ENCODE data around the gene ATP1B1.

ATP1B1 gene

GRCh38 chr1:169112241-169112640 lies 5.8 kb downstream of the ATP1B1 start:
- TF ChIP-seq, protein P1, sequence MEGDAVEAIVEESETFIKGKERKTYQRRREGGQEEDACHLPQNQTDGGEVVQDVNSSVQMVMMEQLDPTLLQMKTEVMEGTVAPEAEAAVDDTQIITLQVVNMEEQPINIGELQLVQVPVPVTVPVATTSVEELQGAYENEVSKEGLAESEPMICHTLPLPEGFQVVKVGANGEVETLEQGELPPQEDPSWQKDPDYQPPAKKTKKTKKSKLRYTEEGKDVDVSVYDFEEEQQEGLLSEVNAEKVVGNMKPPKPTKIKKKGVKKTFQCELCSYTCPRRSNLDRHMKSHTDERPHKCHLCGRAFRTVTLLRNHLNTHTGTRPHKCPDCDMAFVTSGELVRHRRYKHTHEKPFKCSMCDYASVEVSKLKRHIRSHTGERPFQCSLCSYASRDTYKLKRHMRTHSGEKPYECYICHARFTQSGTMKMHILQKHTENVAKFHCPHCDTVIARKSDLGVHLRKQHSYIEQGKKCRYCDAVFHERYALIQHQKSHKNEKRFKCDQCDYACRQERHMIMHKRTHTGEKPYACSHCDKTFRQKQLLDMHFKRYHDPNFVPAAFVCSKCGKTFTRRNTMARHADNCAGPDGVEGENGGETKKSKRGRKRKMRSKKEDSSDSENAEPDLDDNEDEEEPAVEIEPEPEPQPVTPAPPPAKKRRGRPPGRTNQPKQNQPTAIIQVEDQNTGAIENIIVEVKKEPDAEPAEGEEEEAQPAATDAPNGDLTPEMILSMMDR (IDR thresholded peaks at IDR 0.05; ENCODE audit: insufficient read depth, low read depth, low read length, missing control alignments): no peak
- no peak overlapping the region for H3K4me3 ChIP-seq (ENCODE audit: low read depth, low read length)
- DNase-seq (ENCODE audit: low read depth): no peak

DNA sequence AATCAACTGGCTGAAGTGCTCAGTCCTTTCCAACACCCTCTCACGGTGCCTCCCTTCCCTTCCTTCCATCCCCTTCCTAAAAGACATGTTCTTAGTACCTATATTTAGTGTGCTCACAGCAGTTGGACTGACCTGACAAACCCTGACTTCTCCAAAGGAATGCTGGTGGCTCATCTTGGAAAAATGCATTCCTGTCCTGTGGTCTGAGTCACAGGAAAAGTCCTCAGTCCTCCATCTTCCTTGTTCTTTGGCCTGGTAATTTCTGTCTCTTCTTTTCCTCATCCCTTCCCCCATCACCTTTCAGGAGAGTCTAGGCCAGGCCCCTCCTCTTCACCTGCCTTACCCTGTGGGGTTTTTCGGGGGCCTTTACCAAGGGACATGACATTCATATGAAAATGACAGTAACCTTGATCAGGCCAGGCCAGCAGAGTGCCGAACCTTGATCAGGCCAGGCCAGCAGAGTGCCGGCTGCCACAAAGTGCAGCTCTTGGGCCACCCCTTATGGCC lies 7.2 kb downstream of the ATP1B1 start:
- H3K4me3 ChIP-seq (ENCODE audit: low read depth, low read length): peak overlapping the region; percentile 3
- DNase-seq (ENCODE audit: low read depth): peak; percentile 52
- TF ChIP-seq, protein P1 (IDR thresholded peaks at IDR 0.05; ENCODE audit: insufficient read depth, low read depth, low read length, missing control alignments): no peak

GRCh38 chr1:169115891-169116585 lies 9.5 kb downstream of the ATP1B1 start:
- H3K4me3 ChIP-seq (ENCODE audit: low read depth, low read length): peak overlapping the region; percentile 28; the same call in 1 of the 2 replicates
- DNase-seq (ENCODE audit: low read depth): peak; percentile 86
- TF ChIP-seq, protein P1 (IDR thresholded peaks at IDR 0.05; ENCODE audit: insufficient read depth, low read depth, low read length, missing control alignments): no peak

DNA sequence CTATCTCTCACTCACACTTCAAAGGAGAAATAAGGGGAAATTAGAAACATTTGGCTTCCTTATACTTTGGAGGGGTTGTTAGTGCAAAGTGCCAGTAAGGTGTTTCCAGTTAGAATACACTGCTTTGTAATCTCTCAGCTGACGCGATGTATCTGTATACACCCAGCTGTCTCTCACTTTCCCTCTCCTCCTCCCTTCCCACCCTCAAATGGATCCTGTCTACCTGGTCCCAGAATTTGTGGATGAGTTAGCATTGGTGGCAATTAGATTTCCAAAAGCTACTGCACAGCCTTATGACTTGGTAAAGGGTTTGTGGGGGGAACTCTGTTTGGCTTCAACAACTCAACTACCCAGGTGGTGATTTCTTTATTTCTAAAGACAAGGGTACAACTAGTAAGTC lies 10.5 kb downstream of the ATP1B1 start:
- TF ChIP-seq, protein P1 (IDR thresholded peaks at IDR 0.05; ENCODE audit: insufficient read depth, low read depth, low read length, missing control alignments): no peak
- DNase-seq (ENCODE audit: low read depth): no peak
- H3K4me3 ChIP-seq (ENCODE audit: low read depth, low read length): no peak overlapping the region

- H3K4me3 ChIP-seq (ENCODE audit: low read depth, low read length): no peak overlapping the region
- no peak for DNase-seq (ENCODE audit: low read depth)
- TF ChIP-seq, protein P1 (IDR thresholded peaks at IDR 0.05; ENCODE audit: insufficient read depth, low read depth, low read length, missing control alignments): no peak
Observed at GRCh38 chr1:169117599-169117998, 11.1 kb downstream of the ATP1B1 start.

DNA sequence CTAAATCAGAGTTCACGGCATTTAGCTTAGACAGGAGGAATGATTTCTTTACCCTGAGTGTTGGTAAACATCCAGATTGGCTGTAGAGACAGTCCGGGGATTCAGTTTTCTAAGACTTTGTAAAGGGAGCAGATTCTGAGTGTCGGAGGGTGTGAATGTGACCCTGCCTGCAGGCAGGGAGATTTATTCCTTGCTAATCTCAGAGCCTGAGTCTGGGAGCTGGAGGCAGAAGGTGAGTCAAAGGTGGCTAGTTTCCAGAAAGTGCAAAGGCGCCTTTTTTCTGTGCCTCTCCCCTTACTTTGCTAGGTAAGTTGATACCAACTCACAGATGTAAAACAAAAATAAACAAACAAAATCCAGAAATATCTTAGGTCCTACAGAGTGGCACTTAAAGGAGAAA lies 11.7 kb downstream of the ATP1B1 start:
- H3K4me3 ChIP-seq (ENCODE audit: low read depth, low read length): no peak overlapping the region
- TF ChIP-seq, protein P1 (IDR thresholded peaks at IDR 0.05; ENCODE audit: insufficient read depth, low read depth, low read length, missing control alignments): no peak
- DNase-seq (ENCODE audit: low read depth): no peak

- TF ChIP-seq, protein P1 (IDR thresholded peaks at IDR 0.05; ENCODE audit: insufficient read depth, low read depth, low read length, missing control alignments): no peak
- no peak for DNase-seq (ENCODE audit: low read depth)
Observed at GRCh38 chr1:169119405-169119804, 12.9 kb downstream of the ATP1B1 start.

More at GRCh38 chr1:169119405-169119804, 12.9 kb downstream of the ATP1B1 start:
- H3K4me3 ChIP-seq (ENCODE audit: low read depth, low read length): no peak overlapping the region
